ENCODE data around the gene SLC16A13.
"Not testable (repeated sequence)": the region's sequence is repeated elsewhere in the genome, so short reads cannot be mapped to it uniquely, and the experiment has no call there.

The SLC16A13 gene

DNA sequence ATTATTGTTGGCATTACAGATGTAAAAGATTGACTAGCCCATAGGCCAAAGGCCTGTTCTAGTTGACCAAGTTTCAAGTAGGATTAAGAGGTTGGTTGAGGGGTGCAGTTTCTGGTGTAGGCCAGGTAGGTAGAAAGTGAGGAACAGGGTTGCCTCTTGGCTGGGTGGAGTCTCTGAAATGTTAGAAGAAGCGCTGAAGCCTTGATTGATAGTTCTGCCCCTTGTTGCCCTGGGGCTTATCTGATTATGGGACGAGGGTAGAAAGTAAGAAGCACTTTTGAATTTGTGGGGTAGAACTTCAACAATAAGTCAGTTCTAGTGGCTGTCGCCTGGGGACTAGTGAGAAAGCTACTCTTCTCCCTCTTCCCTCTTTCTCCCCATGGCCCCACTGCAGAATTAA is 6.7 kb upstream of the SLC16A13 start:
- DNase-seq (ENCODE audit: low read depth), result no peak

DNA sequence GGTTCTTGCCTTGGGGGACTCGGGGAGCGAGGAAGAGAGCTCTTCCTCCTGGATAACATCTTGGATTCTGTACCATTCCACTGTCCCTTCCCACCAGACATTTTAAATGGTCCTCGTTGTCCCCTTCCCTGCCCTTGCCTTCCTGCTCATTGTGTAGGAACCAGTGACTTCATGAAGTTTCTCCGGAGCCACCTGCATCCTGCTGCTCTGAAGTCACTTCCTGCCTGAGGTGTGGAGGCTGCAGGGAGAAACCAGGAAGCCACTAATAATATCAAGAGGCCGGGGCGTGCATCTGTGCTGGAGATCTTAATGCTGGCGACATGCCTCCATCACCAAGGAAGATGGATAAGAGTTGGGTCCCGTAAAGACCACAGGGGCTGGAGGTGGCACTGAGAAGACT is 6.2 kb upstream of the SLC16A13 start:
- DNase-seq (ENCODE audit: low read depth), result no peak

DNA sequence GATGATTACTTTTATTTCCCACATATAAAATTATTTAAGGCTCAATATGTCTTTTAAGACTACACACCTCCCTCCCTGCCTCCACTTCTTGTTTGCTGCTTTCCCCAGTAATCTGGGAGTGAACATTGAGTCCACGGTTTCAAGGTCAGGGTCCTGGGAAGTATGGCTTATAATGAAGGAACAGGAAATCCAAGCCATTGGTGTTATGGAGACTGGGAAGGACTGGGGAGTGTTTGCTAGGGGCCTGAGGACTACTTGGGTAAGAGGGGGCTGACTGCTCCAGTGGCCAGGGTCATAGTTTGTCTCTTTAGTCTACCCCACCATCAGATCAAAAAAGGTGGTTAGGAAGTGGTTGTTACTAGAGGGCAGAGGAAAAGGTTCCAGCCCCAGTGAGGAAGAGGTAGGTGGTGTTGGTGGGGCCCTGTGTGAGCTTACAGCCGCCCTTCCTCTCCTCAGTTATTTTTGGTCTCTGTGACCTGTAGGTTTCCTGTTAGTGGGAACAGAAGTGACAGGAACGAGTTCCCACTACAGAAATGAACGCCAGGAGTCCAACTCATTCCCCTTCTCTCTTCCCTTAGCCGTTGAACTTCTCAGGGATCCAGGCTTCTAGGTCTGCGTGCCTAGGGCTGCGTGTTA is 742 bp upstream of the SLC16A13 start:
- DNase-seq (ENCODE audit: low read depth), result no peak

DNA sequence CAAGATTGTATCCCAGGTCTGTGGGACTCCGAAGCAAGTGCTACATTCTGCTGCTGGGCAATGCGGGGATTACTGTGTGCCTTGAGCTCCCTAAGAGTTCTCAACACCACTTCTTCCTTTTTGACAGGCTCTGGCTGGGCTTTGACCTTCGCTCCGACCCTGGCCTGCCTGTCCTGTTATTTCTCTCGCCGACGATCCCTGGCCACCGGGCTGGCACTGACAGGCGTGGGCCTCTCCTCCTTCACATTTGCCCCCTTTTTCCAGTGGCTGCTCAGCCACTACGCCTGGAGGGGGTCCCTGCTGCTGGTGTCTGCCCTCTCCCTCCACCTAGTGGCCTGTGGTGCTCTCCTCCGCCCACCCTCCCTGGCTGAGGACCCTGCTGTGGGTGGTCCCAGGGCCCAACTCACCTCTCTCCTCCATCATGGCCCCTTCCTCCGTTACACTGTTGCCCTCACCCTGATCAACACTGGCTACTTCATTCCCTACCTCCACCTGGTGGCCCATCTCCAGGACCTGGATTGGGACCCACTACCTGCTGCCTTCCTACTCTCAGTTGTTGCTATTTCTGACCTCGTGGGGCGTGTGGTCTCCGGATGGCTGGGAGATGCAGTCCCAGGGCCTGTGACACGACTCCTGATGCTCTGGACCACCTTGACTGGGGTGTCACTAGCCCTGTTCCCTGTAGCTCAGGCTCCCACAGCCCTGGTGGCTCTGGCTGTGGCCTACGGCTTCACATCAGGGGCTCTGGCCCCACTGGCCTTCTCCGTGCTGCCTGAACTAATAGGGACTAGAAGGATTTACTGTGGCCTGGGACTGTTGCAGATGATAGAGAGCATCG is 2.4 kb downstream of the SLC16A13 start:
- no peak for DNase-seq (ENCODE audit: low read depth)

DNA sequence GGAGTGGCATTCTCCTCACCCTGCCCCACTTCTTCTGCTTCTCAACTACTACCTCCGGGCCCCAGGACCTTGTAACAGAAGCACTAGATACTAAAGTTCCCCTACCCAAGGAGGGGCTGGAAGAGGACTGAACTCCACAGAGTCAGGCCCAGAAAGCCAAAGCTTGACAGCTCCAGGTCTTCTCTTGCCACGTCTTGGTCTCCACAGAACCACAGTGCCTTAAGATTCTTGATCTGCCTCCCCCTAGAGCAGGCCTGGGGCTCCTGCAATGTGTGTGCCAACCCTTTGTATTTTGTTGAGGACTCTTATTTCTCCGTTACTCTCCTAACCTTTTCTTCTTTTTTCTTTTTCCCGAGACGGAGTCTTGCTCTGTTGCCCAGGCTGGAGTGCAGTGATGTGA is 4.0 kb downstream of the SLC16A13 start:
- no peak for DNase-seq (ENCODE audit: low read depth)

DNA sequence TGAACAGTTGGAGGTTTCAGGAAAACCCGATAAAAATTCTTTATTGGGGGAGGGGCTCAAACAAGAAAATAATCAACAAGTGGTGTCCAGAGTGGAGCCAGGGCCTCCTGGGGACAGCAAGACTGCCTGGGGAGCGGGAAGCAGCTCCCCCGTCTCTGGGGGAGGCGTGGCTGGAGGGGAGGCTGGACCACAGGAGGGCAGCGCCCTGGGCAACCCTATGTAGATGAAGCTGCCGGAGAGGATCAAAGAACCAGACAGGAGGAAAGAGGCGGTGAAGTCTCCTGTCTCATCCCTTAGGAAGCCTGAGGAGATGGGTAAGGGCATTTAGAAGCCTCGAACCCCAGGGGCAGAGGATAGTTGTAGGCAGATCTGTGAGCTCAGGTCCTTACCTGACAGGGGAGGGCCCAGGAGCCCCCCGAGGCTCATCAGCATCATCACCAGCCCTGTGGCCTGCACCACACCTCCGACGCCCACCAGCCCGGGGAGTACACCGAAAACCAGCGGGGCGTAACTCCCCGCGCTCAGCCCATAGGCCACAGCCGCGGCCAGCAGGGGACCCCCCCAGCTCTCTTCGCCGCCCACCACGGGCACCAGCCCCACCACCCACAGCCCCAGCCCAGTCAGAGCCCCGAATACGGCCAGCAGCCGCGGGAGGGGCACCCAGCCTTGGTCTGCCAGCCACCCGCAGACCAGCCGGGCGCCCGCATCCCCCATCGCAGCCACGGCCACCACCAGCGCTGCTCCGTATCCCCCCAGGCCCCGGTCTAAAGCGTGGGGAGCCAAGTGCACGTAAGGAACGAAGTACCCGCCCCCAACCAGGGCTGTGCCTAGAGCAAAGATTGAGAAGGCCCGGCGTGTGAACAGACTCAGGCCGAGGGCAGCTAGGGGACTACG is 6.0 kb downstream of the SLC16A13 start:
- no peak for DNase-seq (ENCODE audit: low read depth)

DNA sequence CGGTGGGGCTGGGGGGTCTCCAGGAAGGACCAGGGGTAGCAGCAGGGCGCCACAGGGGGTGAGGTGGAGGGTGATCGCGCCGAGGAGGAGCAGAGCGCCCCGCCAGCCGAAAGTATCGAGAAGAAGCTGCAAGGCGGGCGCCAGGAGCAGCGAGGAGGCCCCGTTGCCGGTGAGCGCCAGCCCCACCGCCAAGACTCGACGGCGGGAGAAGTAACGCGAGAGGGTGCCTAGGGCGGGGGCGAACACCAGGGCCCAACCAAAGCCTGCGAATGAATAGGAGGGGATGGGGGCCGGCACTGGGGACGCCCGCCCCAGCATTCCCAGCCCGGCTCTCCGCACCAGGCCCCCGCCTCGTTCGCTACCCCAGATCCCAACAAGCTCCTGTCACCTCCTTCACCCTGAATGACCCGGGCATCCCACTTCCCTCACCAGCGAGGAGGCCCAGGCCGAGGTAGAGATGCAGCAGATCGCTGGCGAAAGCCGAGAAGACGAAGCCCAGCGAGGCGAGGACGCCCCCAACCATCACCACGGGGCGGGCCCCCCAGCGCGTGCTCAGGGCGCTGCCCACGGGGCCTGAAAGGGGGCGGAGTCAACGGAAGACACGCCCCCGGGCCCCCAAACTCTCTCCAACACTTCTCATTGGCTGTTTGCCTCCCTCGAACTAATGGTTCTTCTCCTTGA is 6.8 kb downstream of the SLC16A13 start:
- DNase-seq (ENCODE audit: low read depth), result no peak

DNA sequence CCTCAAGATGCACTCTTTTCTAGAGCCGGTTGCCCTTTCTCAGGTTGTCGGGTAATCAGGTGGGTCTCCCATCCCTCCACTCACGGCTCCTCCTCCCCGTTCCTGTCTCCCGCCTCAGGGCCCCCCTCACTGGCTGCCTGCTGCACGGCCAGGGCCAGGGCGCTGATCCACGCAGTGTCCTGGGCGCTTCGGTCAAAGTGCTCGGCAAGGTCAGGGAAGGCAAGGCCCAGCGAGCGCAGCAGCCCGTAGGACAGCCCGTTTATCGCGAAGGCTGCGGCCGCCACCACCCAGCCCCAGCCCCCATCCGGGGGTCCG is 7.3 kb downstream of the SLC16A13 start:
- no peak for DNase-seq (ENCODE audit: low read depth)

DNA sequence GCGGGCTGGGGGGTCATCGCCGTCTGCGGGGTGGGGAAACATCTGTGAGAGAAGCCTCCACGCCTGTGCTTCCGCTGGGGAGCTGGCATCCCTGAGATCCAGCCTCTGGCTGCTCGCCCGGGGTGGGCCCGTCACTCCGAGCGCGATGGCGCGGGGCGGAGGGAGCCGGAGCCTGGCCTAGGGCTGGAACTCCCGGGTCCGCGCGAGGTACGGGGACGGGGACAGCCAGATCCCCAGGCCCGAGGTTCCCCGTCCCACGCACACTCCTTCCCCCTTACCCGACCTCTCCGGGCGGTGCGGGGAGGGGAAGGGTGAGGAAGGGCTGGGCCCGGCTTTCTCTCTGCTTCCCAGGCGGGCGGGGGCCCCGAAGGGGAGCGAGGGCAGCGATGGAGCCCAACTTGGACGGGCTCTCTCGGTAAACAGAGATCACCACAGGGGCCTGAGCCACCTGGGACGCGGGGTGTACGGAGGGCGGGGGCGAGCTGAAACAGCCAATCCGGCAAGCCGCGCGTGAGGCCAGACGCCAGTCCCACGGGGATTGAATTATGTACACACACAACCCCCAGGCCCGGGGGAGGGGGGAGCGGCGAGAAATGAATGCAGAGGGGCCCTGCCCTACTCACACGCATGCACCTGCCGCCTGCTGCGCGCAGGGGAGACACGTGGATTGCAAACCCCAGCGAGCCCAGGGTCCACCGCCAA is 7.8 kb downstream of the SLC16A13 start, which contains the start of gene SLC16A11:
SLC16A11 (minus strand) TSS at position 596 of the 702 bp plus-strand sequence; CDS start at position 17, 579 bp downstream.
- no peak for DNase-seq (ENCODE audit: low read depth)

DNA sequence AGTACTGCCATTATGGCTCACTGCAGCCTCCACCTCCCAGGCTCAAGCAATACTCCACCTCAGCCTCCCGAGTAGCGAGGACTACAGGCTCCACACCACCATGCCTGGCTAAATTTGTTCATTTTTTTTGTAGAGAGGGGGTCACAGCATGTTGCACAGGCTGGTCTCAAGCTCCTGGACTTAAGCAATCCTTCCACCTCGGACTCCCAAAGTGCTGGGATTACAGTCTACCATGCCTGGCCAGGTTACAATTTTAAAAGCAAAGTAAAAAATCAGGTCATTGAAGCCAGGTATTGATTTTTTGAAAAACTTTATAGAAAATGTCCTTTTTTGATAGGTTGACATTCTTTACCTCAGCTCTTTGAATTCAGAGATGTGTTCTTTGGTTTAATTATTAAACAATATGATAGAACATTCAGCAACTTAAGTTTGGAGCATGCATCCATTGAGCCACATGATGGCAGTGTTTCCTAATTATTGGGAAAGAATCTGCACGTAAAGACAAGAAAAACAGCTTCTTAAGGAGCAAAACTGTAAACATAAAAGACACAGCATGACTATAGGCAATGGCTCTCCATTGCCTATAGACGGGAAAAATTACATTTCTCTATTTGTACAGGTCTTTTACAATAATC is 9.8 kb downstream of the SLC16A13 start:
- peak; percentile 29 for DNase-seq (ENCODE audit: low read depth)

DNA sequence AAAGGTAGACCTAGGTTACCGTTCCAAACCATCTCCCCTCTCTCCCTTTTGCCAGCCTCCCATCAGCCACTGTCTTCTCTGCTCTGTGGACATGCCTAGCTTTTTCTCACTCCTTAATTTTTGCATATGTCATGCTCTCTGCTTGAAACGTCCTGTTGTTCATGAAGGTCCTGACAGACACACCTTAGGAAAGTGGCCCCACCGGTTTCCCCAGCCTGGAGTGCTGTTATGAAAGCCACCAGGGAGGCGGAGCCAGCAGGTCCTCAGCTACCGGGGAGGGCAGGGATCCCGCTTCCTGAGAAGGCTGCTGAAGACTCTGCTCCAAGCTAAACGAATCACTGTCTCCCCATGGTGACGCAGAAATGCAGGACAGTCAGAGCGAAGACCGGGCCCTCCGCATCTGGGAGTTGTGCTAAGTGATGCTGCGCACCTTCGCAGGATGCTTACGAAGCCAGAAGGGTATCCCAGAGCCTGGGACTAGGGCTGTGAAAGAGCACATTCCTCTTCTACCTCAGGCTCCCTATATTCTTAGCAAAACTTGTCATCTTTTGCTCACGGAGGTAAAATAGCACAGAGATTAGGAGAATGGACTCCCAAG is 10.4 kb downstream of the SLC16A13 start:
- no peak for DNase-seq (ENCODE audit: low read depth)

DNA sequence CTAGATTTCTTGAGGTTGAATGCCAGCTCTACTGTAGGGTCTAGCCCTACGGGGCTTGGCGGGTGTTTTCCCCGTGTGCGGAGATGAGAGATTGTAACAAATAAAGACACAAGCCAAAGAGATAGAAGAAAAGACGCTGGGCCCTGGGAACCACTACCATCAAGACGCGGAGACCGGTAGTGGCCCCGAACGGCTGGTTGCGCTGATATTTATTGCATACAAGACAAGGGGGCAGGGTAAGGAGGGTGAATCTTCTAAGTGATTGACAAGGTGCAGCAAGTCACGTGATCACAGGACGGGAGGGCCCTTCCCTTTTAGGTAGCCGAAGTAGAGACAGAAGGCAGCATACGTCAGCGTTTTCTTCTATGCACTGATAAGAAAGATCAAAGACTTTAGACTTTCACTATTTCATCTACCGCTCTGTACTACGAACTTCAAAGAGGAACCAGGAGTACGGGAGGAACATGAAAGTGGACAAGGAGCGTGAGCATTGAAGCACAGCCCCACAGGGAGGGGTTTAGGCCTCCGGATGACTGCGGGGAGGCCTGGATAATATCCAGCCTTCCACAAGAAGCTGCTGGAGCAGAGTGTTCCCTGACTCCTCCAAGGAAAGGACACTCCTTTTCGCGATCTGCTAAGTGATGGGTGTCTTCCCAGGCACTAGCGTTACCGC is 11.0 kb downstream of the SLC16A13 start:
- DNase-seq (ENCODE audit: low read depth), result not testable (repeated sequence)

DNA sequence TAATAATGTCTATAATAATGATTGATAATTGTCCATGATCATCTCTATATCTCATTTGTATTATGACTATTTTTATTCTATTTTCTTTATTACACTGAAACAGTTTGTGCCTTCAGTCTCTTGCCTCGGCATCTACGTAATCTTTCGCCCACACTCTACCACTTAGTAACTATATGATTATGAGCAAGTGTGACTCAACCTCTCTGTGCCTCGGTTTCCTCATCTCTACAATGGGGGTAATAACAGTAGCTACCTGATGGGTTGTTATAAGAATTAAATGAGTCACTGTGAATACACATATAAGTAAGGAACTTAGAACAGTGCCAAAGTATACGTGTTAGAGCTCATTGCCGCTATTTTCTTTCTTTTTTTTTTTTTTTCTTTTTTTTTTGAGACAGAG is 11.8 kb downstream of the SLC16A13 start:
- DNase-seq (ENCODE audit: low read depth), result no peak

DNA sequence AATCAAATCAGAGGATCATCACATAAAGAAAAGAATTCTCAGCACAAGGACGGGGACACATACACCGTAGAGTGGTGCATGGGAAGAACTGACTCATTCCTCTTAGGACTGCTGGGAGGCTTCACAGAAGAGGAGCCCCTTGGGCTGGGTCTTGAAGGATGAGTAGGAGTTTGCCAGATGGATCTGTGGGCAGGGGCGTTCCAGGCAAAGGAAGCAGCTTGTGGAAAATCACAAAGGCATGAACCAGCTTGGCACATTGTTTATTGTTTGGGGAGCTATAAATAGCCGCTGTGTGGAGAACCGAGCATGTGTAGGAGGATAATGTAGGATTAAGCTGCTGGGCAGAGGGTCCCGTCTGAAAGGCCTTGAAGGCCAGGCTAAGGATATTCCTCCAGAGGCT is 13.2 kb downstream of the SLC16A13 start:
- no peak for DNase-seq (ENCODE audit: low read depth)

DNA sequence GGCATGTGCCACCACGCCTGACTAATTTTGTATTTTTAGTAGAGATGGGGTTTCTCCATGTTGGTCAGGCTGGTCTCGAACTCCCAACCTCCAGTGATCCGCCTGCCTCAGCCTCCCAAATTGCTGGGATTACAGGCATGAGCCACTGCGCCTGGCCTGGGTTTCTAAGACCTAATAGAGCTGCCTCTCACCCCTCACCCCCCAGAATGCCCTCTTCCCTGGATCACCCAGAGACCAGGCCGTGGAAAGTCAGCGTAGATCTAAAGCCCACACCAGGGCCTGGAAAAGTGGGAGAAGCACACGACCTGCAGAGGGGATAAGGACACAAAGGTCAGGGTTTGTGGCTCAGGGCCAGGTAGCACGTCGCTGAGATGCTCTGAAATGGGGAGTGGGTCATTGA is 14.8 kb downstream of the SLC16A13 start:
- not testable (repeated sequence) for DNase-seq (ENCODE audit: low read depth)

DNA sequence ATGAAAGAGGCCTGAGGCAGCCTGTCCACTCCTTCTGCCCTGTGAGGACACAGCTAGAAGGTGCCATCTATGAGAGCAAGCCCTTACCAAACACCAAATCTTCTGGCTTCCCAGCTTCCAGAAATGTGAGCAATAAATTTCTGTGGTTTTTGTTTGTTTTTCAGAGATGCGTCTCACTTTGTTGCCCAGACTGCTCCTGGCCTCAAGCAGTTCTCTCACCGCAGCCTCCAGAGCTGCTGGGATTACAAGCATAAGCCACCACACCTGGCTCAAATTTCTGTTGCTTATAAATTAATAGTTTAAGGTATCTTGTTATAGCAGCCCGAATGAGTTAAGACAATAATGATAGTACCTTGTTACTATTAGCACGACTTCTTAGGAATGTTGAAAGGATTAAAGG is 20.6 kb downstream of the SLC16A13 start:
- no peak for DNase-seq (ENCODE audit: low read depth)

DNA sequence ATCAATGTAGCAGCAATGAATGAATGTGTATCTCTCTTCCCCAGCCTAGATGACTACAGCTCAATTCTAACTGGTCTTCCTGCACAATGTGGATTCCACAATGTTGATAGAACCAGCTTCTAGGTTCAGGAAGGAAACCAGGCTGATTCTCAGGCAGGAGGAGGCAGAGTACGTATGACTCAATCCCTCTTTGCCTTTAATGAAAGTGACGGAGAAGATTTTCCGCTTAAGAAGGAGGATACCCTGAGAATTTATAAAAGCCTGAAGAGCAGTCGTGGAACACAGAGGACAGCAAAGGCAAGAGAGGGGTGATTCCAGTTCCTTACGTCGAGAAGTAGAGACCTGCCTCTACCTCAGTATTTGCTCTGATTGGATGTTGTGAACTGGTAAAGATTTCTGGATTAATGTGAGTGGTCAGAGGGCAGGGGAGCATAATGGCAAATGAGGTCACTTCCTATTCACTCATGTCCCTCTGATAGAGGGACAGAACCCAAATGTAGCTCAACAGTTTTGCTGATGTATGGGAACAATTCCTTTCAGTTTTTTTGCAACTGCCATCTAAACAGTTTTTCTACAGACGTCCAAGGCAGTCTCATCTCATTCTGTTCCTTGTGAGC is 23.1 kb downstream of the SLC16A13 start:
- DNase-seq (ENCODE audit: low read depth), result no peak

DNA sequence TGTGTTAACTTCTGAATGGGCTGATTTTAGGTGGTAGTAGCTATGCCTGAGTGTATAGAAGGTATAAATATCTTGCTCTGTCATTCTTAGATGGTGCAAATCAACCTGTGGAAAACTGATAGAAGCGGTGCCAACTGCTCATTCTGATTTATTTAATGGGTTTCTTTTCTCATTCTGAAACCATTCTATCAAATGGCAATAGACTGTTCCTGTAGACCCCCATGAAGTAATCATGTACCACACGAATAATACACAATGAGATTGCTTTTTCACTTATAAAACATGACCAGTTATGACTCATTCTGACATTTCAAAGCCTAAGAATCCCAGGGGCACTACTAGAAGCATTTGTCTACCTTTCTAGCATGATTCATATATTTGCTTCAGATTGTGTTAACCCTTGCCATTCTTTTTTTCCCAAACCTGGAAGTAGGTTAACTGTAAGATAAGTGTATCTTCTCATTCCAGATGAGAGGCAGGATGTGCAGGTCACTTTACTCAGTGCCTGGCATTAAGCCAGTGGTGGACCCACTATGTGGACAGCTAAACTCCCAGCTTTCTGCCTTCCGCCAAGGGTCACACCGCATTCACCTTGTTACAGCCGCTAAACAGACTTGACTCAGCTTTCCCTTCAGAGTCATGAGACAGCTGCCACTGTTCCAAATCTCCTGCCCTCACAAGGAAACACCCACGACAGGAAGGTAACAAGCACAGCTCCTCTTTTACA is 24.5 kb downstream of the SLC16A13 start:
- peak; percentile 8 for DNase-seq (ENCODE audit: low read depth)
